ENCODE measurements around the gene ENTREP3.

GRCh38 chr1:155242805-155243358 lies 12.4 kb downstream of the ENTREP3 start:
- TF ChIP-seq POLR2A (IDR thresholded peaks at IDR 0.05; ENCODE audit: low read depth, low read length) (no peak), POLR2AphosphoS5 (IDR thresholded peaks at IDR 0.05; ENCODE audit: low read depth, low read length) (no peak)

All from GM12892 (cell line).